ENCODE results near the gene P2RY12.

Gene P2RY12

DNA sequence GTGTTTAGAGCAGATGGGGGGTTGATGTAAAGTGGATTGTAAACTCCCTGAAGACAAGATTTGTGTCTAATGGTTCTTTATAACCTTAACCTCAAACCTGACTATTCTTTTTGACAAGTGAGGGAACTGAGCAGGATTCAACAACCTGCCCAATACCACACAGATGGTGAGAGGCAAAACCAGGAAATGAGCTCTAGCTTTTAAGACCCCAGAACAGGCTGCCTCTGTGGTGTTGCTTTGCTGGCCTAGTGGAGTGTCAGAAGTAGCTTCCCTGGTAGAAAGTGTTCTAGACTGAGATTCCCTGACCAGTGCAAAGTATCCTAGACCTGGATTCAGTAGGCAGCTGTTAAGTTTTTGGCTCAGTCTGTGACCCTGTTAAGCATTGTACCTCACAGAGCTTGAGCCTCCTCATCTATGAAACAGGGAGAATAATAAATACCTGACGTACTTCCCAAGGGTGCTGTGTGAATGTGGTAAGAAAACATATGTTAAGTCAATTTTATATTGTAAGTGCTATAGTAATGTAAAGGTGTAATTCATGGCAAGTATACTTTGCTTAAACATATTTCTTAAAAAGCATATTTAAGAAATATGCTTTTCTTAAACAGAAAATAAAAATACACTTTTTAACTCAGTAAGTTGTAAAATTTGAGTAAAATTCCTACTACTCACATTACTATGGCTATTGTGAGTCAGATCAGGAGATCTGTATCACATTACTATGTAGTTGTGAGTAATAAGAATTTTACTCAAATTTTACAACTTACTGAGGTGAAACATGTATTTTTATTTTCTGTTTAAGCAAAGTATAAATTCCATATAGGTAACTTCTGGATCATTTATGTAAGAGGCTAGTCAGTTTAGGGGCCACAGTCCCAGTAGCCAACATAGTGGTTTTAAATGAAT lies 76.7 kb downstream of the P2RY12 start:
- no peak for DNase-seq (ENCODE audit: extremely low read depth in 1 of 2, low read depth in 1 of 2)

GRCh38 chr3:151307131-151307530 lies 77.4 kb downstream of the P2RY12 start:
- DNase-seq (ENCODE audit: extremely low read depth in 1 of 2, low read depth in 1 of 2), result no peak

- no peak for DNase-seq (ENCODE audit: extremely low read depth in 1 of 2, low read depth in 1 of 2)
Observed at GRCh38 chr3:151306168-151306810, 78.3 kb downstream of the P2RY12 start.

GRCh38 chr3:151305775-151306151 lies 78.8 kb downstream of the P2RY12 start:
- no peak for DNase-seq (ENCODE audit: extremely low read depth in 1 of 2, low read depth in 1 of 2)

GRCh38 chr3:151305060-151305774 lies 79.3 kb downstream of the P2RY12 start:
- DNase-seq (ENCODE audit: extremely low read depth in 1 of 2, low read depth in 1 of 2), result no peak

DNA sequence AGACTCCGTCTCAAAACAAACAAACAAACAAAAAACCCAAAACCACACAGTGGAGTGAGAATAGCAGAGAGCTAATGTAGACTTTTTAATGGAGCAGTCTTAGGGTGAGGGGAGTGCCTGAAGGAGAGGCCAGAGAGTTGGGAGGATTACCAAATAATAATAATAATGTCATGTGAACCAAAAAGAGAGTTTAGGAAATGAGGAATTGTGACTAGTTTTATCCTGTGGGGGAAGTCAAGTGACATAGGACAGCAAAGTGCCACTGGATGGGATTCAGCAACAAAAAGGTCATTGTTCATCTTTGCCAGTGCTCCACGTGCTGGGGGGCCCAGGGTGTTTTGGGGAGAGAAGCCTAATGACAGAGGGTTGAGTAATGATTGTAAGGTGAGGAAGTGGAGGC lies 80.8 kb downstream of the P2RY12 start:
- no peak for DNase-seq (ENCODE audit: extremely low read depth in 1 of 2, low read depth in 1 of 2)

DNA sequence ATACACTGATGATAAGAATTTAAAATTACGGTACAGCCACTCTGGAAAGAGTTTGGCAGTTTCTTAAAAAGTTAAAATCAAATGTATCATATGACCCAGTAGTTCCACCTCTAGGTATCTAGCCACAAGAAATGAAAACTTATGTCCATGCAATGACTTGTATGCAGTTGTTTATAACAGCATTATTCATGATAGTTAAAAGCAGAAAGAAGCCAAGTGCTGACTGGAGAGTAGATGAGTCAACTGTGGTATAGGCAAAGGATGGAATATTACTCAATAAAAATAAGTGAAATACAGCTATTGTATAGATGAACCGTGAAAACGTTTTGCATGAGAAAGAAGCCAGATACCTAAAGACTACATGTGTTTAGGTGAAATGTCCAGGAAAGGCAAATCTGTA lies 82.8 kb downstream of the P2RY12 start:
- DNase-seq (ENCODE audit: extremely low read depth in 1 of 2, low read depth in 1 of 2), result no peak

DNA sequence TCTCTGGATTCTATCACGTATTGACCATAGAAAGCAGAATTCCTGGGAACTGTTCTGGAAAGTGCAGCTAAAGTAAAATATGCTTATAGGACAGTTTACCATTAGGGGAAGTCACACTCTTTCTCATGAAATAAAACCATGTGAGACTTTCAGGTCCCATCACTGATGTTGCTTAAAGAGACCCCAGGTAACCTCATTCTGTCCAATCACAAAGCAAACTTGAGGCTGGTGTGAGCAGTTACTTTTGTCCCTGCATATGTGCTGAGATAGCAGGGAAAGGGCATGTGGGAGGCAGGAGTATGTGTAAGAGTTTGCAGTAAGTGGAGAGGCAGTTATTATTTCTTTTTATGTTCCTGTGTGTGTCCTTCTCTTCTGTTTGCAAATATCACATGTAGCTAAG lies 84.0 kb downstream of the P2RY12 start:
- no peak for DNase-seq (ENCODE audit: extremely low read depth in 1 of 2, low read depth in 1 of 2)

GRCh38 chr3:151299006-151299405 lies 85.5 kb downstream of the P2RY12 start:
- no peak for DNase-seq (ENCODE audit: extremely low read depth in 1 of 2, low read depth in 1 of 2)

- no peak for DNase-seq (ENCODE audit: extremely low read depth in 1 of 2, low read depth in 1 of 2)
Observed at GRCh38 chr3:151297429-151297828, 87.1 kb downstream of the P2RY12 start.

DNA sequence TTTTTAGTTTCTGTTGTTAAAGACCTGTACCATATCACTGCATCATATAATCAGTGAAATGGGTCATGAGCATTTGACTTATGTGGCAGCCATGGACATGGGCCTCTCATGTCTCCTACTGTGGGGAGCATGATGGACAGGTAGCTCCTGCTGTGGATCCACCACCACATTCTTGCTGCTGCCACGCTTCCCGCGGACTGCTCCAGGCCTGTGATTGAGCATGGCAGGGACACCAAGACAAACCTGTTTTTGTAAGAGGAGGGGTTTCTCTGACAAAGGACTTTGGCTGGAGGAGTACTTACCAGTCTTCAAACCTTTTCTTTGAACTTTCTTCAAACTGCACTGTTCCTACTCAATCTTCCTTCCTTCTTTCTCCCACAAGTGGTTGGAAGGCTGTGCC lies 88.3 kb downstream of the P2RY12 start:
- DNase-seq (ENCODE audit: extremely low read depth in 1 of 2, low read depth in 1 of 2), result no peak

DNA sequence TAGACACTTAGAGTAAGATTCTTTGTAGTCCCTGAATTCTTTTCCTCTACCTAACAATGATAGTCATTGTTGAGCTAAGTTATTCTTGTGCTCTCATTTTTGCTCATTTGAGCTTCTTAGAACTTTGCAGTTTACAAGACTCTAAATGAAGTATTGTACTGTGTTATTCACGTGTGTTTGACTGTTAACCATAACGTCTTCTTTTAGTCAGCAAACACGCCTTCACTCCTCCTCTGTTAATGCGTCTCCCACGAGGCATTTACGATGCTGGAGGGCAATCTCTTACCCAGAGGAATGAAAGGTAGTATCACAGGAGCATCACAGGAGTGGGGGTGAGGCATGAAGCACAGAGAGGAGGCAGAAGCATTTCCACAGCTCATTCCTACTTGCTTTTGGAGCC lies 91.4 kb downstream of the P2RY12 start:
- DNase-seq (ENCODE audit: extremely low read depth in 1 of 2, low read depth in 1 of 2), result no peak

DNA sequence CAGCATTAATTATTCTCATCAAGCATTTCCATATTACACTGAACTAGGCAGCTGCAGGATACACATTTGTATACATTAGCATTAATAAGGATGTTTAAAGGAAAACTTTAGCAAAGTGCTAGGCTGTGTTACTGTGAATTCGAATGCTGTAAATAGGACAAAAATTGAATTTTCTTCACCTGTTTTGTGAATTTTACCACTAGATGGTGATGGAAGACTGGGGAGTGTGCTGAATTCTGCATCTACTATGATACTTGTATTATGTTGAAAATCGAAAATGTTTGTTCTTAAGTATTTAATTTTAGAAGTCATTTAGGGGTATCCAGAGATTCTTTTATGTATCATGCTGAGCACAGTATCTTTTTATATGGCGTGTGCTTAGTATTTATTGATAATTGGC lies 93.9 kb downstream of the P2RY12 start:
- no peak for DNase-seq (ENCODE audit: extremely low read depth in 1 of 2, low read depth in 1 of 2)

GRCh38 chr3:151289445-151289844 lies 95.1 kb downstream of the P2RY12 start:
- no peak for DNase-seq (ENCODE audit: extremely low read depth in 1 of 2, low read depth in 1 of 2)

Data from activated CD8-positive, alpha-beta memory T cell treated with anti-CD3 and anti-CD28 coated beads for 1 hour (primary cell).